Endometrial microvascular endothelial cells (primary cell): ENCODE data around the gene ELP6. TPM values are rescaled to one million over a fixed set of nuclear protein-coding genes. Genes with fewer than 3 reads are reported as not detected.
"Not testable (repeated sequence)": the region's sequence is repeated elsewhere in the genome, so short reads cannot be mapped to it uniquely, and the experiment has no call there.

Source experiments
- in situ Hi-C: cut with HindIII; loops from 2 replicates; pipeline ENCODE4 v1.10.0; 2017; ENCODE audit warnings: low sequenced_read_pairs, low pct_unique_long_range_greater_than_20kb; ENCODE audit errors: inconsistent ontology term
- total RNA-seq: library from RNA; depleted of rRNA; stranded (reverse); fragments of >200 nt; gene quantifications from one replicate; pipeline ENCODE4 v1.2.3, GENCODE V29; 2015; ENCODE audit errors: inconsistent ontology term

The ELP6 gene
- total RNA-seq, 1 donor from 2014 or later = 37.1 TPM

DNA sequence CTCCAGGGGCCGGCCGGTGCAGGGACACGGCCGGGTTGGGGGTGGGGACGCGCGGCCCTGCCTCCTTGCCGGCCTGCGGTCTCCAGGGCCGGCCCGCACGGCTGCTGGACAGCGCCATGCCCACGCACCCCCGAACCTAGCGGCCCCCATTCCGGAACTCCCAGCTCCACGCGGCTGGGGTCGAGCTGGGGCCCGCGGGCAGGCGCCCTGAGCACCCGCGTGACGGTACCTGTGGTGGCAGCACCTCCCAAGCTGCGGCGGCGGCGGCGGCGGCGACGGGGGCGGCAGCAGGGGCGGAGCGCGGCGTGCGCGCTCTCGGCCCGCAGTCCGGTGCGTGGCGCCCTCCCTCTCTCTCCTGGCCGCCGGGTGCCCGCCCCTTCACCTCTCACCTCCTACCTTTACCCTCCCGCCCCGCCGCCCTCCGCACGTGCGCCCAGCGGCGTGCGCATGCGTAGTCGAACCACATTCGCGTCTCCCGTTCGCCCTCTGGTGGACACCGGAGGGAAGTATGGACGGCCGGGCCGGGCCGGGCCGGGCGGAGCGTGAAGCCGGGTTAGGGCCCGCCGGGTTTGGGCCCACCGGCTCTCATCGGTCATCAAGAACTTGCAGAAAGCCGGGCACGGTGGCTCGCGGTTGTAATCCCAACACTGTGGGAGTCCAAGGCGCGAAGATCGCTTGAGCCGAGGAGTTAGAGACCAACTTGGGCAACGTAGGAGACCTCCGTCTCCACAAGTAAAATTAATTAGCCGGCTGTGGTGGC lies 37.8 kb downstream of the ELP6 start, which contains the start of gene SCAP:
SCAP (minus strand) TSS at position 372 of the 760 bp plus-strand sequence. CDS start 32,948 bp downstream, outside the sequence.
- in situ Hi-C loops = no loop called here

DNA sequence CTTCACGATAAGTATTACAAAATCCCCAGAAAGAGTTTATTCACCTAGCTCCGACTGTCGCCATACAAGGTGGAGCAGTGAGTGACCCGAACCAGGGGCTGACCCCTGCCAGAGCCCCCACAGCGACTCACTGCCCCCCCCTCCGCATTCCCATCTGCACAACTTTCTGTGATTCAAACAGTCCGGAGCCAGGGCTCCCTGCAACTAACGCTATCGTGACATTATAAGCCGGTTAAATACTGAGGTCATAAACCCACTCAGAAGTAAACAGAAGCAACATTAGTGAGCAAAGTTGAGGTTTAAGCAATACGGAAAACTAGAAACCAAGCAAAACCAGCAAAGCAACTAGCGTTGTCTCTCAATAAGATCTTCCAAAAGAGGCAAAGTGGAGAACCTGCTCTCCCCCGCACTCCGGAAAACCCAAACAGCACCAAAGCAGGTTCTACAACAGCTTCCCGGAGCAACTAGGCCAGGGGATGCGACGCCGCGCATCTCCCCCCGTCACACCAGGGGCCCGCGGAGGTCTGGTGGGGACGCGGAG lies 38.4 kb downstream of the ELP6 start:
- in situ Hi-C loops = no loop called here

DNA sequence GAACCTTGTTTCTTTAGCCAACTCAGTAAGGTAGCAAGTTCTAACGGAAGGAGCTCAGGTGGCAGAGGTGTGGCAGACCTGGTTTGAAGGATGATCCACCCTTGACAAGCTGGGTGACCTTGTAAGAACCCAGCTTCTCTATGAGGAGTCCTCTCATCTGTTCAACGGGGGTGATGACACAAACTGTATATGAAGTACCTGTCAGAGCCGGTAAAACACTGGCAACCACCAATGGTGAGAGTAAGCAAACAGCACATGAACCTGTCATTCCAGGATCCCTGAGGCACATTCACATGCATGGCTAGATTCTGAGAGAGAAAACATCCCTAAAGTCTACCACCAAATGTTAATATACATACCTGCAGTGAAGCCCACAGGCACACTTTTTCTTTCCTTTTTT lies 40.1 kb downstream of the ELP6 start:
- in situ Hi-C loops = no loop called here

DNA sequence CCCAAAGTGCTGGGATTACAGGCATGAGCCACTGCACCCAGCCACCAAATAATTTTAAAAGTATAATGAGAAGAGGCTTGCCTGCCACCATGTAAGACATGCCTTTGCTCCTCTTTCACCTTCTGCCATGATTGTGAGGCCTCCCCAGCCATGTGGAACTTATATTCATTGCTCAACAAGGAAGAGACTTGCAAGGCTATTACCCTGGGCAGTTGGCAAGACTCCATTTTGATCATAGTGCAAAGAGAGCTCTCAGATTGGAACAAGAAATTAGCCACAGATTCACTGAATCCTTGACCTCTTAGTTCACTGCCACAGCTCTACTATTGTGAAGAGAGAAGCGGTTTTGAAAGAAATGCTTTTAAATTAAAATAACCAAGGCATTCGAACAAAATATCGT lies 43.9 kb downstream of the ELP6 start:
- in situ Hi-C loops = no loop called here

DNA sequence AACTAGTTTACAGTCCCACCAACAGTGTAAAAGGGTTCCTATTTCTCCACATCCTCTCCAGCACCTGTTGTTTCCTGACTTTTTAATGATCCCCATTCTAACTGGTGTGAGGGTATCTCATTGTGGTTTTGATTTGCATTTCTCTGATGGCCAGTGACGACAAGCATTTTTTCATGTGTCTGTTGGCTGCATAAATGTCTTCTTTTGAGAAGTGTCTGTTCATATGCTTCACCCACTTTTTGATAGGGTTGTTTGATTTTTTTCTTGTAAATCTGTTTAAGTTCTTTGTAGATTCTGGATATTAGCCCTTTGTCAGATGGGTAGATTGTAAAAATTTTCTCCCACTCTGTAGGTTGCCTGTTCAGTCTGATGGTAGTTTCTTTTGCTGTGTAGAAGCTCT lies 45.2 kb downstream of the ELP6 start:
- in situ Hi-C loops = not testable (repeated sequence)

DNA sequence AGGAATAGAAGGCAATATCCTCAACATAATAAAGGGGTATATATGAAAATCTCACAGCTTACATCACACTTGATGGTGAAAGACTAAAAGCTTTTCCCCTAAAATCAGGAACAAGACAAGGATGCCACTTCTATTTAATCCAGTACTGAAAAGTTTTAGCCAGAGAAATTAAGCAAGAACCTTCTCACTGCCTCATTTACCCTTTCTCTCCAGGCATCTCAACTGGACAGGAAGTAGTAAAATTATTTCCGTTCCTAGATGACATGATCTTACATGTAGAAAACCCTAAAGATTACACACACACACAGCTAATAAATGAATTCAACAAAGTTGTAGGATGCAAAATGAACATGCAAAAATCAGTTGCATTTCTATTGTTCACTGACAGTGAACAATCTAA lies 48.9 kb downstream of the ELP6 start:
- in situ Hi-C loops = no loop called here

DNA sequence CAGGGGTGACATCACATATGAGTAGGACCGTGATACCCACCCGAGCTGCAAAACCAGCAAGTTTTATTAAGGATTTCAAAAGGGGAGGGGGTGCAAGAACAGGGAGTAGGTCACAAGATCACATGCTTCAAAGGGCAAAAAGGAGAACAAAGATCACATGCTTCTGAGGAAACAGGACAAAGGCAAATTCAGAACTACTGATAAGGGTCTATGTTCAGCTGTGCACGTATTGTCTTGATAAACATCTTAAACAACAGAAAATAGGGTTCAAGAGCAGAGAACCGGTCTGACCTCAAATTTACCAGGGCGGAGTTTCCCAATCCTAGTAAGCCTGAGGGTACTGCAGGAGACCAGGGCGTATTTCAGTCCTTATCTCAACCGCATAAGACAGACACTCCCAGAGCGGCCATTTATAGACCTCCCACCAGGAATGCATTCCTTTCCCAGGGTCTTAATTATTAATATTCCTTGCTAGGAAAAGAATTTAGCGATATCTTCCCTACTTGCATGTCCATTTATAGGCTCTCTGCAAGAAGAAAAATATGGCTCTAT lies 53.9 kb downstream of the ELP6 start:
- in situ Hi-C loops = not testable (repeated sequence)

DNA sequence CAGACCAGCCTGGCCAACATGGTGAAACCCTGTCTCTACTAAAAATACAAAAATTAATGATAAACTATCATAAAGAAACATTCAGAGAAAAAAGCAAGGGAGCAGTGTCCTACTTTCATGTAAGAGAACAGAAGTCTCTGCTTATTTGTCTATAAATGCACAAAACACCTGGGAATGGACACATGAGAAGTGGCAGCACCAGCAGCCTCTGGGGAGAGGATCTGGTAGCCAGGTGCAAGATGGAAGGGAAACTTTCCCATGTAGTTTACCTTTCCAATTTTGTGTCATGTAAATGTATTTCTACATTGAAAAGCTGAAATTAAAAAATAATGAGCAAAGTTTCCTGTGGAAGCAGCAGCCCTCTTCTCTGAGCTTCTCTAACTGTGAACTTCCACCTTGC lies 56.5 kb downstream of the ELP6 start:
- in situ Hi-C loops = no loop called here

DNA sequence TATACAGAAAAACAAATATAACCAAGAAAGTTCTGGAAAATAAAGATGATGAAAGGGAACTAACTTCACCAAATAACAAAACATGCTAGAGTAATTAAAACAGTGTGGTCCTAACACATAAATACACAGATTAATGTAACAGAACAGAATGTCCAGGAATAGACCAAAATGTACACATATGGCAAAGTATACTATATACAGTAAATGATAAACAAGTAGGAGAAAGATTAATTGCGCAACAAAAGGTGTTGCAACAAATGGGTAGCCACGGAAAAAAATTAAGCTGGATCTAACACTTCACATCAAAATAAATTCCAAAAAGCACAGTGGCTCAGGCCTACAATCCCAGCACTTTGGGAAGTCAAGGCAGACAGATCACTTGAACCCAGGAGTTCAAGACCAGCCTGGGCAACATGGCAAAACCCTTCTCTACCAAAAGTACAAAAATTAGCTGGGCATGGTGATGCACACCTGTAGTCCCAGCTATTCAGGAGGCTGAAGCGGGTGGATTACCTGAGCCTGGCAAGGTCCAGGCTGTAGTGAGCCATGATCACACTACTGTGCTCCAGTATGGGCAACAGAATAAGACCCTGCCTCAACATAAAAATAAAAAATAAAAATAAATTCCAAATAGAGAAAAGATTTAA lies 57.6 kb downstream of the ELP6 start:
- in situ Hi-C loops = no loop called here

DNA sequence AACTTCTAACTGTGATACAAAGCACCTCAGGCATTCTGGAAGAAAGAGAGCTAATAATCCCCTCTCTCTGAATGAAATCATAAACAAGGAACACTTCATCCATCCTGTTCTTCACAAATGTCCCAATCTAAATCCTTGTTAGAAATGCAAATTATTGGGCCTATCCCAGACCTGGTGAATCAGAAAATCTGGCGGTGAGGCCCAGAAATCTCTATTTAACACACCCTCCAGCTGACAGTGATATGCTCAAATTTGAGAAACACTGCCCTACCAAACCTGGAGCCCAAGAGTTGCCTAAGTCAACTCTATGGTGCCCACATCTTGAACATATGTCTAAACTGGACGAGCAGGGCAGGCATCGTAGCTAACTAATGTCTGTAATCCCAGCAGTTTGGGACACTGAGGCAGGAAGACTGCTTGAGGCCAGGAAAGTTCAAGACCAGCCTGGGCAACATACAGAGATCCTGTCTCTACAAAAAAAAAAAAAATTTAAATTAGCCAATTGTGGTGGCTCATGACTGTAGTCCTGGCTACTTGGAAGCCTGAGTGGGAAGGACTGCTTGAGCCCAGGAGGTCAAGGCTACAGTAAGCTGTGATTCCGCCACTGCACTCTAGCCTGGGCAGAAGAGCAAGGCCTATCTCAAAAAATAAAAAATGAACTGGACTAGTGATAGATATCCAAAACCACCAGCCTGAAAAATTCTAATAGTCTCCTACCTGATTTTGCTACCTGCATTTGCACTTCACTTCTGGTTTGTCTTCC lies 60.9 kb downstream of the ELP6 start:
- in situ Hi-C loops = no loop called here

Other genes with a start within 250 kb of the ELP6 start
- gene KIF9, start 230.9 kb downstream of the ELP6 start, total RNA-seq = 16.6 TPM
- gene KLHL18, start 230.8 kb downstream of the ELP6 start, total RNA-seq = 37.4 TPM
- 21.6 TPM for gene PTPN23, start 132.7 kb downstream of the ELP6 start, total RNA-seq
- 55.8 TPM for gene SCAP, start 37.8 kb downstream of the ELP6 start, total RNA-seq
- gene CSPG5, start 65.2 kb upstream of the ELP6 start, total RNA-seq = 1.1 TPM